Iris pigment epithelial cell (primary cell): ENCODE results near the gene TMEM164.
"Not testable (repeated sequence)": the region's sequence is repeated elsewhere in the genome, so short reads cannot be mapped to it uniquely, and the experiment has no call there.

Experiments used
- DNase-seq: peaks from one replicate; pipeline ENCODE4 v3.0.0-alpha.2; 2011; ENCODE audit warnings: low read depth

TMEM164 gene

DNA sequence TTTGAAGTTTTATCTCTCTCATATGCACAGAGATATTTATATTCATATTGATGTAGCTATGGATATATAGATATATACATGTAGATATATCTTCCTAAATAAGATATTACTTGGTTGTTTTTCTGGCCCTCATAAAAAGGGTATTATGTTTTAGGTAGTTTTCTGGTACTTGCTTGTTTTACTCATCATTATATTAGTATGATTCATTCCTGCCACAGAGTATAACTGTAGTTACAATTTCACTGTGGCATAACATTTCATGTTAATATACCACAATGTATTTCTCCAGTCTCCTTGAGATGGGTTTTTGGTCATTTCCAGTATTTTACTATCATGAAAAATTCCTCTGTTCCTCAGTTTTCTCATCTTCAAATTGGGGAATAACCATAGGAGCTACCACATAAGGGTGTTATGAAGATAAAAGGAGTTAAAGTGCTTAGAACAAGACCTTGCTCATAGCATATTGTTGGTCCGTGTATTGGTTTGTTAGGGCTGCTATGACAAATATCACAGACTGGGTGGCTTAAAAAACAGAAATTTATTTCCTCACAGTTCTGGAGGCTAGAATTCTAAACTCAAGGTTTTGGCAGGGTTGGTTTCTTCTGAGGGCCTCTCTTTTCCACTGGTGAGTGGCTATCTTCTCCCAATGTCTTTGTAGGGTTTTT, 129.7 kb downstream of the TMEM164 start:
- DNase-seq: peak; percentile 14

DNA sequence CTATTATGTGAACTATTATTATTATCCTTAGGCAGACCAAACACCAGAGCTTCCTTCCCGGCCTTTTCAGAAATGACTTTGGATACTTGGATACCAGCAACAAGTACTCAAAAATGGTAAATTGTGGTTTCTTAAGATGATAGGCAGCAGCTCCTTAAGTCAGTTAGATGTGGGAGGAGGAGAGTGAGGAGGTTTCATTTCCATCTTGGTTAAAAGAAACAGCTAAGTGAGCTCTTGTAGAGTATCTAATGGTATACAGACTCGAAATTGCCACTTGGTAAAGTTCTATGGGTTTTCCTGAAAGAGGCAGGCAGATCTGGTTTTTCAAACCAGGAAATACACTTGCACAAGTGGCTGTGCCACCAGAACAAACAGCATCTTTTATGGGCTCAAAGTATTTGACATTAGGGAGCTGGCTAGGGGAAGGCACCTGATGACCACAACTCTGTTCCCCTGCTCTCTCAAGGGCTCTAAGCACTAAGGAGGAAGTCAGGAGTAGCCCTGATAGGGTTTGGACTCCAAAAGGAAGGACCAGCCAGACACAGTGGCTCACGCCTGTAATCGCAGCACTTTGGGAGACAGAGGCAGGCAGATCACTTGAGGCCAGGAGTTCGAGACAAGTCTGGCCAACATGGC, 130.9 kb downstream of the TMEM164 start:
- no peak for DNase-seq

DNA sequence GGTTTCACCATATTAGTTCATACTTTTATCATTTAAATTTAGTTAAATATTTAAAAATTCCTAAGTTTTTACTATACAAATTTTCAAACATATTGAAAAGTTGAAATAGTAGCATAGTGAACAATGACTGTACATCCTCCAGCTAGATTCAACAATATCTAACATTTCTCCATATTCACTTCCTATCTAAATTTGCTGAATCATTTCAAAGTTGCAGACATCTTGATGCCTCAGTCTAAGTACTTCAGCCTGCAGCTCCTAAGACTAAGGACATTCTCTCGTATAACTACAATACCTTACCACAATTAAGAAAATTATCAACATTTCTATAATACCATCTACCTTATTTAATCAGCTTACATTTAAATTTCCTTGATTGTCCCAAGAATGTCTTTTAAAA, 132.7 kb downstream of the TMEM164 start:
- DNase-seq: peak; percentile 28

DNA sequence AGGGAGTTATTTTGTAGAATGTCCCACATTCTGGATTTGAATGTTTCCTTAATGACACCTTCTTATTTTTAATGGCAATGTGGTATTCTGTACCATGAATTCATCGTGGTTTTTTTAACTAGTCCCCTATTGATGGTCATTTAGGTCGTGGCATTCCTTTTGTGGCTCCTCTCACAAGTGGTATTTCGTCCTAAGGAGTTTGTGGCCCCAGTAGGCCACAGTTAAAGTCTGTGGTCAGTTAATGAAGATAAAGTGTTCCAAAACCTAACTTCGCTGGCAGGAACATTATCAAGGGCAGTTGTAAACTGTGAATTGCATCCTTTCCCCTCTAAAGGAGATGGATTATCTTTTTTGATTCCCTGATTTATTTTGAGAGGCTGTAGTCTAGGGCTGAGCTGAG, 133.2 kb downstream of the TMEM164 start:
- DNase-seq: no peak

DNA sequence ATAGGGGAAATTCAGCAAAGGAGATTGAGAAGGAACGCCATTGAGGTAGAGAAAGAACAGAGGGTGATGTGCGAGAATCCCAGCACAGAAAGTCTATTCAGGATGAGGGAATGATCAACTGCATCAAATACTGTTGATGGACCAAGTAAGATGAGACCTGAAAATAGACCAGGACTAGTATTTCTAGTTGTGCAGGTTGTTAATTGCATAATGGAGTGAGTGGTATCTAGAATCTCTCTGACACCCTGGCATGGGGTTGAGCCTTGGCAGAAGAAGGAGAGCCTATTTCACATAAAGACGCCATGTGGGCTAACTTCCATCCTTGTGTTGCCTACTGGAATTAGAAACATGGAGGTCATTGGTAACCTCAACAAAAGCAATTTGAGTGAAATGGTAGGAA, 135.6 kb downstream of the TMEM164 start:
- DNase-seq: no peak

DNA sequence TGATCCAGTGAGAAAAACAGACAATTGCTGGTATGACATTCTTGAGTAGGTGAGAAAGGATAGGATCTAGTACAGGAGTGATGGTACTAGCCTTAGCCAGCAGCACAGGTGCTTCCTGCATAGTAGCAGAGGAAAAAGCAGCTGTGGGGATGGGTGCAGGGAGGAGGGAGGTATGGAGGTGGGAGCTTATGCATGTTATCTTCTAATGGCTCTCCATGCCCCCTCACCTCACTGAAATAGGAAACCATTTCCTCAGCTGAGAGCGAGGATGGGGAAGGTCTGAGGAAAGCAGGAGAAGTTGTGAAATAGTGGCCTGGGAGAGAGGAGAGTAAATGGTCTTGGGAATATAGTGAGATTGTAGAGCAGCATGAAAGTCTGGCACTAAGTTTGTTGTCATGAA, 136.3 kb downstream of the TMEM164 start:
- no peak for DNase-seq

DNA sequence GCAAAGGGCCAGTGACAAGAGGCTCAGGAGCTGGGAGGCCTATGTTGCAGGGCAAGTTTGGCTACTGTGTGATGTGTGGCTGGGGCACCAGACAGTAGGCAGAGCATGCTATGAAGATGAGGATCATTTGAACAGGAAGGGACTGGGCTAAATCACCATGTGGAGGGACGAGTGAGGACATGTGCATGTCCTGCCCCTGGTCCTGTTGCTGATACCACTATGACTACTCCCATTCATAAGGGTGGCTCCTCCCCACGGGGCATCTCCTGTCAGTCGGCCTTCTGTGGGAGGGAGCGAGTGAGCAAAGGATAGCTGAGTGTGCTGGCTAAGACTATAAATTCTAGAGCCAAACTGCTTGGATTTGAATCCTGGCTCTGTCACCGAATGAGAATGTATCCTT, 139.2 kb downstream of the TMEM164 start:
- no peak for DNase-seq

DNA sequence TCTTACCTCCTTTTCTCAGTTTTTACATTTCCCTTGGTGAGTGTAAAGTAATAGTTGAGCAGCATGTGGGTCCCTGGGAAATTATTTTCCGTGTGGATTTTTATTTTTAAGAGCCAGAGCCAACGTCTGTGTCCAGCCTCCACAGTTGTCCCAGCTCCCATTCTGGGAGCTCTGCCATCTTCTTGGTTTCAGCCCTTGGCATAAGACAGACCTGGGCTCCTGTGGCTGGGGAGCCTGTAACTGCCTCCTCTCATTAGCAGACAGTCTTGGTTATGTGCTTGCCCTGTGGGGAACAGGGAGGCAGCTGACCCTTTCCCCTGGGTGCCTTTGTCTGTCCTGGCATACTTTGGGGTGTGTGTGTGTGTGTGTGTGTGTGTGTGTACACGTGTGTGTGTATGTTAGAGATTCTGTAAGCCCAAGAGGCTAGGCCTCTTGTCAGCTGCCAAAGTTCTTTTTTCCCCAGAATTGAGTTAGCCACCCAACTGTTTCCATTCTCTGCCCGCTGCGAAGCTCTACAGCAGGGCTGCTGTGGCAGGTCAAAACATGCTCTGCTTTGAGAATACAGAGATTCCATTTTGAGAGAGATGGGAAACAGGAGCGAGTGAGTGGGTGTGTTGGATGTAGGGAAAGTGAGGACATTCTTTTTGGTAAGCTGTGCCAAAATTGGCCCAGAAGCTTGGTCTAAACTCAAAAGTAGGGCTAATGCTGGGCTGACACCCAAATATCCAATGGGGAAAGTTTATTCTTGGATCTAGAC, 140.7 kb downstream of the TMEM164 start:
- no peak for DNase-seq

DNA sequence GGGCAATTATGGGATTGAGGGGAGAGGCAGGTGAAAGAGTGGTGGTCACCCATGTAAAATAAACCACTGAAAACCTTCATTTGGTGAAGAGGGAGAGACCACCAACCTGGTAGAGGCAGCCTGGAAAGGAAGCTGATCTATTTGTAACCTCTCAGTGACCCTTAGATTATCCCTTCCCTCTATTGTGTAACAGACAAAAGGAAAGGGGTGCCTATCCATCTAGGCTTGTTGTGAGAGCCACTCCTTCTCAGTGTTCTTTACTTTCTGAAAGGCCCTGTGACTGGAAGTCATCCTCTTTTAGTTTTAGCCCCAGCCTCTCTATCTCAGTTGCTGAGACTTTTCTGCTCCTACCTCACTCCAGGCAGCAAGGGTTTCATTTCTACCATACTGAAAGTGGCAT, 142.4 kb downstream of the TMEM164 start:
- DNase-seq: no peak

DNA sequence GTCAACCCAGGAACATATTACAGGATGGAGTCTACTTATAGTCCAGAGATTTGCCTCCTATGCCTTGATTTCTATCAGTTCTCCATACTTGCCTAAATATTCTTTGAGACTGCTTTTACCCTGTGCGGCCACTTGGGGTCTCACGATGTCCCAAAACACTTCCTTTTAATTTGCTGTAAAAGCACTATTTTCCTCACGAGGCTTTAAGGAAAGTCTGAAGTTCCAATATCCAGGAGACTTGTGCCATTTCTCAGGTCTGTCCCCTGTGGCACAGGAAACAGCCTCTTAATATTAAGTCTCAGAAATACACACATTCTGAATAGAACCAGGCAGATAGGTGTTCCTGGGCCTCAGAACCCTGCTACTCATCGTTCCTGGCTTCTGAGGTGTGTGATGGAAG, 142.9 kb downstream of the TMEM164 start:
- peak; percentile 45 for DNase-seq

DNA sequence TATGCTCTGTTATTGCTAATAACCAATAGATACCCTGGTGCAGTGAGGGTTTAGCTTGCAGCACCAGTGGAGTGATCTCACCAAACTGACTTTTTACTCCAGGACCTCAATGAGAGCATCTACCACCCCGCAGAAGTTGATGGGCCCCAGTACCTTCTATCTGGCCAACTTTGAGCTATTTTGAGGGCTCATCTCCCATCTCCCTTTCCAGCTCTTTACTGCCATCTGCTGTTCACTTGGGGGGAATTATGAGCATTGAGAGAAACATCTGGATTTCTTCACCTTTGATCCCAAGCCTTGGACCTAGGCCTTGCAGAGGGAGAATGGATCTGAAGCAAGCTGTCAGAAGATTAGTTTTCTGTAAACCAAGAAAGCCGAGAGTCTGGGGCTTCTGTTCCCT, 143.6 kb downstream of the TMEM164 start:
- DNase-seq: peak; percentile 43

DNA sequence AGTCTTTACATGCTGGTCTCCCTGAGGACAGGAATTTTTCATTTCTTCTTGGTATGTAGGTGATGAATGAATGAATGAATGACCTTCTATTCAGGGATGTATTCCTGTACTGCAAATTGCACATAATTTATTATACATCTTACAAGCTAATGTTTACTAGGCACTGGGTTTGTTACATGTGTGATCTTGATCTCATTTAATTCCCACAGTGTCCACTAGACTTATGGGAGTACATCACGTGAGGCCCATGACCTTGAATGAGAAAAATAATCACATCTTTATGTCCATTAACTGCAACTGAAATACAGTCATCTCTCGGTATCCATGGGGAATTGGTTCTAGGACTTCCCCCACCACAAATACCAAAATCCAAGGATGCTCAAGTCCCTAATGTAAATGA, 150.3 kb downstream of the TMEM164 start:
- no peak for DNase-seq

DNA sequence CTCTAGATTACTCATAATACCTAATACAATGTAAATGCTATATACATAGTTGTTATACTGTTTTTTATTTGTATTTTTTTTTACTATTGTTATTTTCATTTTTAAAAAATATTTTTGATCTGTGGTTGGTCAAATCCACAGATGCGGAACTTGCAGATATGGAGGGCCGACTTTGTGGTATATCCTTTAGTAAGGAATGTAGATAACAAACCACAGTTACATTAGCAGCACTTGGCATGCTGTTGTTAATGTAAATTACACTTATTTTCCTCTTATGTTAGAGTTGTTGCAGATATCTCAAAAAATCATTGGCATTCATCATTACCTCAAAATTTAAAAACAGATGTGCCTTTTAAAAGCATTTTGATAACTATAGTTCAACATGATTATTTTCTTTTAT, 151.0 kb downstream of the TMEM164 start:
- no peak for DNase-seq

DNA sequence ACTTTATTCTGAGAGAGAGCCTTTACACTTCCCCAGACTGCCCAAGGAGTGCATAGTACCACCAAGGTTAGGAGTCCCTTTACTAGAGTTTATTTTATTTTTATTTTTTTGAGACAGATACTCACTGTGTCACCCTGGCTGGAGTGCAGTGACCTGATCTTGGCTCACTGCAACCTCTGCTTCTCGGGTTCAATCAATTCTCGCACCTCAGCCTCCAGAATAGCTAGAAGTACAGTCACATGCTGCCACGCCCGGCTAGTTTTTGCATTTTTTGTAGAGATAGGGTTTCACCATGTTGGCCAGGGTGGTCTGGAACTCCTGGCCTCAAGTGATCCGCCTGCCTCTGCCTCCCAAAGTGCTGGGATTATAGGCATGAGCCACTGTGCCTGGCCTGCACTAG, 151.4 kb downstream of the TMEM164 start:
- DNase-seq: not testable (repeated sequence)

DNA sequence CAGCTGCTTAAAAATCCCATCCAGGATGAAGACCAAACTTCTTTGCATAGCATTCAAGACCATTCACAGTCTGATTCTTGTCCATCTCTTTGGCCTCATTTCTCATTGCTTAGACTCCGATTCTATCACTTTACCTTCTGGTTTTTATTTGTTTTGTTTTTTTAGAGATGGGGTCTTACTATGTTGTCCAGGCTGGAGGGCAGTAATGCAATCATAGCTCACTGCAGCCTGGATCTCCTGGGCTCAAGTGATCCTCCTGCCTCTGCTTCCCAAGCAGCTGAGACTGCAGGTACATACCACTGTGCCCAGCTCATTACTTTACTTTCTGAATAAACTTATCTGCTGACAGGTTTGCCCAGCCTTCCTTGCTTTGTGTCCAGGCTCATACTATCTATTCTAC, 152.8 kb downstream of the TMEM164 start:
- no peak for DNase-seq

DNA sequence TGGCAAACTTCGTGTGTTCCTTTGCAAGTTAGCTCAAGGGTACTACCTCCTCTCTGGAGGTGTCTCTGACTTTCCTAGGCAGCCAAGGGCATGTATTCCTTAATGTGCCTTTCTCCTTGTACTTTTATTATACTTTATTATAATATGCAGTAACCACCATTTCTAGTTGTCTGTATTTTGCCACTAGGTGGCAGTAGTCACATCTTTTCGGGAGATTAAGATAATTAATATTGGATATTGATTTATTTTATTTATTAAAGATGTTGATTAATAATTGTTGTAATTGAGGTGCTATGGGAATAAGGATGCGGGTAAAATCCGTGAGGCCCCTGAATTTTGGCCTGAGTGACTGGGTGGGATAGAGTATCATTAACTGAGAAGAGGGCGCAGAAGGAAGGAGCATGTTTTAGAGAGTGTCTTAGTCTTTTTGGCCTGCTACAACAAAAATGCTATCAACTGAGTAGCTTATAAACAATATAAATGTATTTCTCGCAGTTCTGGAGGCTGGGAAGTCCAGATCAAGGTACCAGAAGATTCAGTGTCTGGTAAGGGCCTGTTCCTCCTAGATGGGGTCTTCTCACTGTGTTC, 153.3 kb downstream of the TMEM164 start:
- peak; percentile 9 for DNase-seq

DNA sequence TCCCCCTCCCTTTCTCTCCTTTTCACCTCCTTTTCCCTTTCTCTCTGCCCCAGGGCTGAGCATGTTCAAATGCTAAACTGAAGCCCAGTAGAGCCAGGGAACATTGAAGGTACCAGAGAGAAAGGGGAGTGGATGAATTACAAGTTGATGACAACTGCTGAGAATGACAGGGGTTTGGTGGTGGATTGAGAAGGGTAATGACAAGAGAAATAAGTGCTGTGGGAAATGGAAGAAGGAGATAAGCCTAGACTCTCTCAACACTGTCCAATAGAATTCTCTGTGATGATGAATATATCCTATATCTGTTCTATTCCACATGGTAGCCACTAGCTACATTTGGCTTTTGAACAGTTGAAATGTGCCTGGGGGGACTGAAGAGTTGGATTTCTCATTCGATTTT, 154.5 kb downstream of the TMEM164 start:
- DNase-seq: no peak

DNA sequence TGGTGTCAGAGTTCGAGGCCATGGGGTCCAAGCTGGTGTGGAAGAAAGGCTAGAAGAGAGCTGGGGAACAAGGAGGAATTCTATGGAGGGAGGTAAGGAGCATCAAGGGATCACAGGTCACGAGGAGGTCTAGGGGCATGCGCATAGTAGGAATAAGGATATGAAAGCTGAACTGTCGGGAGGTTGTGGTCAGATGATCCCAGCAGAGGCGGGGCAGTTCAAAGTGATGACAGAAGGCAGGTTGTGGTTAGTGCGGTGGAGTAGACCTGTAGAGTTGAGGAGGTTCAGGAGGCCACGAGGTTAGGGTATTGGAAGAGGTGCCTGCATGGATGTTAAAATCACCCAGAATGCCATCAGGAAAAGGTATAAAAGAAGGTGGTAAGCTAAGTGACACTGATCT, 156.3 kb downstream of the TMEM164 start:
- no peak for DNase-seq

DNA sequence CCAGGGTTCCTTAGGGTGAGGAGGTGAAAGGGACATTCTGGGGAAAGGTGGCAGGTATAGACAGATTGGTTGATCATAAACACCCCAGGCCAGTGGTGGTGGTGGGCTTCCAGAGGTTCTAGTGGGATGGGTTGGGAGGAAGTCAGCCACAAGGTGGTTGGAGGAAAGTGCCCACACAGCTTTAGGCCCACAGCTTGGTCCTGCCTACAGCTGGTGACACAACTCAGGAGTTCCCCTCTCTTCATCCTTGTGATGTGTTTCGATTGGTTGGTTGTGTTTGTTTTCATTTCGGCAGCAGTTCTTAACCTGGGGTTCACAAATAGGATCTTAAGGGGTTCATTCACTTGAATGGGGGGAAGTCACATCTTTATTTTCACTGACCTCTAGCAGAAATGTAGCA, 157.0 kb downstream of the TMEM164 start:
- DNase-seq: no peak

DNA sequence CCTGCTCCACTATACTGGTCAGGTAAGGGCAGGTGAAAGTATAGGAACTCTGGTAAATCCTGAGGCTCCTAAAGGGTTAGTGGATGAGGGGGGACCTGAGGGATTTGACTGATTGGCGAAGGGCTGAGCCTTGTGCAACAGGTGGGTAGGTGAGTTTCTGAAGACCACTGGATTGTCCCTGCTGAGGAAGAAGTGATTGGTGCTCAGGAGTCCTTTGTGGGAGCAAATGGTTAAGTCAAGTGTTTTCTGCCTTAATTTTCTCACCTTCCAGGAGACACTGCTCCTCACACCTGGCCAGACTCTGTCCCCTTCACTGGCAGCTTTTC, 158.4 kb downstream of the TMEM164 start:
- no peak for DNase-seq

DNA sequence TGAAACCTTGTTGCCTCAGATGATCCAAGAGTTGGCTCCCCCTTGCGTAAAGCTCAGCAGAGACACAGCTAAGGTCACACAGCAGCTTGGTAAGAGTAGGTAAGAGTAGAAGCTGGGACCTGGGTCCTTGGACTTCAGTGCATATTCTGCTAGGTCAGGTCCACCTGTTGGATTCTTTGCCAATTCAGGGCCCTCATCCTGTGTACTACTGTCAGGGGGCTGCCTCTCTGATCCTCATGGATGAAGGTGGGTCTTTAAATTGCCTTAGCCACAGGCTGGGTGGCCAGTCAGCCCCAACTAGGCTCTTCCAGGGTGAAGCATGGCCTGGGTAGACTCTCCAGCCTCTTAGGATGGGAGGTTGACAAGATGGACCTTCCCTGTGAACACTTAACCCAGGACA, 159.2 kb downstream of the TMEM164 start:
- no peak for DNase-seq

DNA sequence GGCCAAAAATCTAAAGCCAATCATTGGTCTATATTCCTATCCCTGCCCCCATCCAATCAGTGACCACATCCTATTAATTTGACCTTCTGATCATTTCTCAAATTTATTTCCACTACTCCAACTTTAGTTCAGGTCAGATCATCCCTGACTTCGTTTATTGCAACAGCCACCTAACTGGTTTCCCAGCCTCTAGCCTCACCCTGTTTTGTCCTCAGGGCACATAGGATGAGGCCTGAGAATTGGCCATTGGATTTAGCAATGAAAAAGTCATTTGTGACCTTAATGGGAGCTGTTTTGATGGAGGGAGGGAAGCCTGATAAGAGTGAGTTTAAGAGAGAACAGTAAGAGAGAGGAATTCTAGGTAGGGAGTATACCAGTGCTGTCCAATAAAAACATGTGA, 160.0 kb downstream of the TMEM164 start:
- DNase-seq: no peak

DNA sequence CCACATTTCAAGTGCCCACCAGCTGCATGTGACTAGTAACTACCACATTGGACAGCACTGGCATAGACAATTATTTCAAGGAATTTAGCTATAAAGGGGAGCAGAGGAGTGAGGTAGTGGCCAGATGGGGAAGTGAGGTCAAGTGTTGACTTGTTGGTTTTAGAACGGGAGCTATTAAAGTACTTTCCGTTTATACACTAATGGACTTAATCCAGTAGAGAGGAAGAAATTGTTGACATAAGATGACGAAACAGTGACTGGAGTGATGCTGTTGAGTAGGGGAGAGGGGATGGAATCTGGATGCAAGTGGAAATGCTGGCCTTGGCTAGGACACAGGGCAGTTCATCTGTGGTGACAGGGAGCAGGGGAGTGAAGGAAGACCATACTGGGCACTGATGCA, 160.6 kb downstream of the TMEM164 start:
- no peak for DNase-seq
